ENCODE measurements around the gene NOTCH1. TPM values are rescaled to one million over a fixed set of nuclear protein-coding genes. Genes with fewer than 3 reads are reported as not detected.

The NOTCH1 gene
- total and polyA plus RNA-seq, 2 of the 4 experiments (the other 2 are of a cell fraction): 1.8 to 6.0 TPM

GRCh38 chr9:136507221-136507991 is 38.4 kb downstream of the NOTCH1 start:
- Histone ChIP-seq H2BK15ac (ENCODE audit: low read depth, low read length) (no peak overlapping the region), H3K9me3 (ENCODE audit: control insufficient read depth, insufficient read depth, low read length) (no peaks in the 10 kb centered on the region), H3K36me3 (ENCODE audit: control insufficient read depth, insufficient read depth, low read length) (peaks cover 74% of the 10 kb centered on the region), H3K4me3 (ENCODE audit: insufficient read depth, low read depth, low read length) (no peak overlapping the region), H3K14ac (replicated peaks; ENCODE audit: low read depth, low read length) (no peak overlapping the region), H2BK5ac (ENCODE audit: low read depth, low read length, poor library complexity, severe bottlenecking) (no peak overlapping the region), H3K27ac (ENCODE audit: insufficient read depth, low read length) (no peak overlapping the region), H2AFZ (replicated peaks; ENCODE audit: low read length, poor library complexity) (no peak overlapping the region), H4K20me1 (ENCODE audit: insufficient read depth, low read length) (no peaks in the 10 kb centered on the region), H3K23ac (ENCODE audit: low read depth, low read length) (no peak overlapping the region), H3K4ac (ENCODE audit: low read depth, low read length) (no peak overlapping the region), H2AK5ac (ENCODE audit: low read depth, low read length) (no peak overlapping the region), H3K56ac (ENCODE audit: extremely low read depth, insufficient read depth, low read length) (no peak overlapping the region), H4K91ac (ENCODE audit: insufficient read depth, low read depth, low read length) (no peak overlapping the region), H3K79me1 (ENCODE audit: low read depth in 1 of 2, low read length in 2 of 2) (no peaks in the 10 kb centered on the region), H2BK120ac (ENCODE audit: low read depth, low read length) (no peak overlapping the region), H4K5ac (ENCODE audit: low read depth, low read length) (no peak overlapping the region), H2AK9ac (replicated peaks; ENCODE audit: low read depth, low read length, poor library complexity) (no peak overlapping the region), H4K8ac (ENCODE audit: low read depth in 2 of 2, low read length in 2 of 2) (no peak overlapping the region), H2BK20ac (ENCODE audit: low read depth, low read length) (no peak overlapping the region), H3K9ac (ENCODE audit: low read depth, low read length) (no peak overlapping the region), H3K9me1 (ENCODE audit: insufficient read depth, low read length) (no peaks in the 10 kb centered on the region), H3K4me1 (ENCODE audit: control insufficient read depth, insufficient read depth, low read length) (no peaks in the 10 kb centered on the region), H3K18ac (ENCODE audit: low read depth, low read length) (no peak overlapping the region), H3K4me2 (ENCODE audit: low read depth, low read length) (no peak overlapping the region), H3K27me3 (ENCODE audit: control insufficient read depth, insufficient read depth, low read length) (no peaks in the 10 kb centered on the region)
- TF ChIP-seq NFE2L2 (IDR thresholded peaks at IDR 0.05; ENCODE audit: low read depth, low read length): no peak
- in situ Hi-C loops (cut with MboI; ENCODE audit: low sequenced_read_pairs): no loop called here
- DNase-seq (no peak), ATAC-seq (ENCODE audit: low read depth) (no peak)
- WGBS, 2 experiments (ENCODE audit: extremely low coverage in 2 of 2, insufficient read length in 1 of 2): 99% methylated on average over 12 of the region's 28 CpGs; no CpG with 5 or more reads in 1 of the 2 experiments
- intact Hi-C loops (cut with micrococcal nuclease): no loop called here
- POLR2A ChIA-PET (ENCODE audit: unreplicated experiment): no interaction called here
- BruUV-seq (replicated peaks): no TSS peak
- CTCF ChIA-PET: no interaction called here
- dilution Hi-C loops (cut with HindIII; ENCODE audit: low sequenced_read_pairs, unreplicated experiment): no loop called here

Data from IMR-90 (cell line).